Choroid plexus epithelial cell (primary cell): ENCODE results near the gene CAPN7.

Experiments used
- DNase-seq: peaks from one replicate; pipeline ENCODE4 v3.0.0-alpha.2; 2010; ENCODE audit warnings: low read depth
- H3K4me3 ChIP-seq: 2 replicates; pipeline ENCODE4 v1.5.1; 2011; ENCODE audit warnings: low read depth, mild to moderate bottlenecking, control low read depth, low read length, moderate library complexity
- TF ChIP-seq, protein P1 (sequence below): conservative IDR thresholded peaks from 2 replicates; pipeline ENCODE4 v1.5.1; 2011; ENCODE audit warnings: low read depth, mild to moderate bottlenecking, control low read depth, inconsistent platforms, low read length, moderate library complexity

Gene CAPN7

DNA sequence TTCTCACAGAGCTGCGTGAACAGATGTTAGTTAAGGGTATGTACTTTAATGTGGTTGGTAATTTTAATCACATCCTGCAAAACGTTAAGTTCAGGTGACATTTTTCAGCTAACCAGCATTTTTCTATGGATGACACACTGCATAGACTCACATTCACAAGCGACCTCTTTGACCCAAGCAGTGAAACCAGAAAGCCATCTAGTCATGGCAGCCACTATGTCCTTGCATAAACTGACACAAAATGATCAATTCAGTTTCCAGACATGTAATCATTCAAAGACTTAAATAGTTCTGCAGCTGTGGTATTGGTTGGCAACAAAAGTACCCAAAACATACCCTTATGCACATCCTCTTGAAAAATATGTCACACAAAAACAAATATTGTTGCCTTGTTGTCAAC is 7.4 kb upstream of the CAPN7 start:
- TF ChIP-seq, protein P1, sequence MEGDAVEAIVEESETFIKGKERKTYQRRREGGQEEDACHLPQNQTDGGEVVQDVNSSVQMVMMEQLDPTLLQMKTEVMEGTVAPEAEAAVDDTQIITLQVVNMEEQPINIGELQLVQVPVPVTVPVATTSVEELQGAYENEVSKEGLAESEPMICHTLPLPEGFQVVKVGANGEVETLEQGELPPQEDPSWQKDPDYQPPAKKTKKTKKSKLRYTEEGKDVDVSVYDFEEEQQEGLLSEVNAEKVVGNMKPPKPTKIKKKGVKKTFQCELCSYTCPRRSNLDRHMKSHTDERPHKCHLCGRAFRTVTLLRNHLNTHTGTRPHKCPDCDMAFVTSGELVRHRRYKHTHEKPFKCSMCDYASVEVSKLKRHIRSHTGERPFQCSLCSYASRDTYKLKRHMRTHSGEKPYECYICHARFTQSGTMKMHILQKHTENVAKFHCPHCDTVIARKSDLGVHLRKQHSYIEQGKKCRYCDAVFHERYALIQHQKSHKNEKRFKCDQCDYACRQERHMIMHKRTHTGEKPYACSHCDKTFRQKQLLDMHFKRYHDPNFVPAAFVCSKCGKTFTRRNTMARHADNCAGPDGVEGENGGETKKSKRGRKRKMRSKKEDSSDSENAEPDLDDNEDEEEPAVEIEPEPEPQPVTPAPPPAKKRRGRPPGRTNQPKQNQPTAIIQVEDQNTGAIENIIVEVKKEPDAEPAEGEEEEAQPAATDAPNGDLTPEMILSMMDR: no peak
- no peak for DNase-seq
- H3K4me3 ChIP-seq: no peak overlapping the region

DNA sequence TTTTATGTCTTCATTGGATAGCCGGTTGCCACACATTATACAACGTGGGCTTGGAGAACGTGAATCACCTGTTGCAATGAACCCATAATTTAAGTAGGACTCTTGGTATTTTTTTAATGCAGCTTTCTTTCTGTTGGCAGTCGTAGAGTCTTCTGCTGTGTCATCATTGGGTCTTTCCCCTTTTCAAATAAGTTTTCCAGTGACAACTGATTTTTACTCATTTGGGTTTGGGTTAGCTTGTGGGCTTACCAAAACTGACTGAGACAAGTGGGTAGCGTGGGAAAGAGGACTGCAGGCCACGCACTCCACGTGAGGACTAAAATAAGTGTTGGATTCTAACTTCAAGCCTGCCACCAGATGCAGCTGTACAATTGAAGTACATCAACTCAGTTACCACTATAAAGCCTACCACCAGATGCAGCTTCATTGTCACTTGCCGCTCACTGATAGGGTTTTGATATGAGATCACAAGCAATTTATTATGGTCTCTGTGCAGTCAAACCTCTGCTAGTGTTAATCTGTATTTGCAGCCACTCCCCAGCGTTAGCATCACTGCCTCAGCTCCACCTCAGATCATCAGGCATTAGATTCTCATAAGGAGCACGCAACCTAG is 6.4 kb upstream of the CAPN7 start:
- H3K4me3 ChIP-seq: no peak overlapping the region
- DNase-seq: no peak
- TF ChIP-seq, protein P1: no peak

DNA sequence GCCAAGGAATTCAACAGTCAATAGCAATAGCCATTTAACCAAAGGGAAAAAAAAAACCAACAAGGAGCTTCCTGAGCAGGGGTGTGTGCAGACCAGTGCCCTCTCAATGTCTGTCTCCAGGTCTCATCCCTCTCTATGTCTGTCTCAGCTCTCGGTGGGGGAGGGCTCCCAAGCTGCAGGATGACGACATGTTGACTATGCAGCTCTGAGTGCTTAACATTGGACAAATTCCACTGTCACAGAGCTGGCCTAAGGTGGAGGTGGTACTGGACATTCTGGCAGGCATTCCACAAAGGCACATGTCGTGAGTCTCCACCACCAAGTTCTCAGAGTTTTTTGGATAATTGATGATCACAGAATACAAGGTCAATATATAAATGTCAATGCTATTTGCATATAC is 2.0 kb upstream of the CAPN7 start:
- TF ChIP-seq, protein P1: no peak
- peak; percentile 16 for DNase-seq

DNA sequence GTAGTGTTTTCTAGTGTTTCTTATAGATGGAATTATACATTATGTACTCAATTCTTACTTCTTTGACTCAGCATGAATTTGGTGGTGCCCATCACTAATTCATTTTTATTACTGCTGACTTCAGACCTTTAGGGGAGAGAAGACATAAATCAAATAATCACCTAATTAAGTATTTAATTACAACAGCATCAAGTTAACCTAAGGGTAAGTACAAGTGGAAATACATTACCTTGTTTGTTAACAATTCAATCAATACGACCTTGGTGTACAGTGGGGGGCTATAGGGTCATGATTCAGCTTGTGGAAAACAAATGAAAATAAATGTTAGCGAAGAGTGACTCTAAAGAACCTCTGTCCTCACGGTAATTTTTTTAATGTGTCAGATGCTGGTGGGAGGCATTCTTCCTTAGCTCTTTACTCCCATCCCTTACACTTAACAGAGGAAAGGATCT is 538 bp upstream of the CAPN7 start:
- TF ChIP-seq, protein P1: no peak
- H3K4me3 ChIP-seq: peak overlapping the region; percentile 77
- DNase-seq: no peak

More for the DNA sequence above, 2.0 kb upstream of the CAPN7 start:
- H3K4me3 ChIP-seq: no peak overlapping the region

DNA sequence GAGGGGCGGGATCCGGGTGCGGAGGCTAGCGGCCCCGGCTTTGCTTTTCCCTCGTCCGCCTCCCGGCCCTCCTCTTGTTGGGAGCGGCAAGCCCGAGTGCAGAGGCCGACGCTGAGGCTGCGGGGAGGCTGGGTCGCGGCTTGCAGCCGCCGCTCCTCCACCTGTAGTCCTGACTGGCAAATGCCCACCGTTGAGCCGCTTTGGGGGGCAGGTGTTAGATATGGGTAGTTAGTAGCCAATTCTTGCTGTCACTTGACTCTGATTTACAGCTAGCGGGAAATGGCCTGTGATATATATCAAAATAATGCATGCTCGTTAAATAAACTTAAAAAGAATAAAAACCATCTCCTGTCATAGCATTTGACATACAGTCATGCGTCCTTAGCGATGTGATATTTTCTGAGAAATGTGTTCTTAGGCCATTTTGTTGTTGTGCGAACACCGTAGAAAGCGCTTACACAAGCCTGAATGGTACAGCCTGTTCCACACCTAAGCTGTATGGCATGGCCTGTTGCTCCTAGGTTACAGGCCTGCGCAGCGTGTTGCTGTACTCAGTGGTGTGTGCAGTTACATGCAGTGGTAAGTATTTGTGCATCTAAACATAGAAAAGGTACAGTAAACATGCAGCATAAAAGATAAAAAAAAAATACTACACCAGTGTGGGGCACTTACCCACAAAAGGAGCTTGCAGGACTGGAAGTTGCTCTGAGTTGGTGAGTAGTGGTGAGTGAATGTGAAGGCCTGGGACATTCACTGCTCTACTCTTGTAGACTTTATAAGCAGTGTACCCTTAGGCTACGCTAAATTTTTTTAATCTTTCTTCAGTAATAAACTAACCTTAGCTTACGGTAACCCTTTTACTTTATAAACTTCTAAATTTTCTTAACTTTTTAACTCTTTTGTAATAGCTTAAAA is 873 bp downstream of the CAPN7 start:
- TF ChIP-seq, protein P1: no peak
- peak; percentile 51 for DNase-seq
- H3K4me3 ChIP-seq: peak overlapping the region; percentile 77

DNA sequence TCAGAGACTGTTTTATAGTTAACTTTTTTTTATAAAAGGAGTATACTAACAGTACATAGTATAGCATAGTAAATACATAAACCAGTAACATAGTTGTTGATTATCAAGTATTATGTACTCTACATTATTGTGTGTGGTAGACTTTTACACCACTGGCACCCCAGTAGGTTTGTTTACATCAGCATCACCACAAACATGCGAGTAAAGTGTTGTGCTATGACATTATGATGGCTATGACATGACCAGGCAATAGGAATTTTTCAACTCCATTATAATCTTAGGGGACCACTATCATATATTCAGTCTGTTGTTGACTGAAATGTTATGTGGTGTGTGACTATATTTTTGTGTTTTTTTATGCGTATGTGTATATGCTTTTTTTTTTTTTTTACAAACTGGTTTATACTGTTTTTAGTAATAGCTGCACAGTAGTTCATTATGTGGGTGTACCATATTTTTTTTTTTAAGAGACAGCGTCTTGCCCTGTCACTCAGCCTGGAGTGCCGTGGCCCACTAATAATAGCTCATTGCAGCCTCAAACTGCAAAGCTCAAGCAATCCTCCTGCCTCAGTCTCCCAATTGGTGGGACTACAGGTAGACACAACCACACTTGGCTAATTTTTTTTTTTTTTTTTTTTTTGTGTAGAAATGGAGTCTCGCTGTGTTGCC is 1.9 kb downstream of the CAPN7 start:
- H3K4me3 ChIP-seq: peak overlapping the region; percentile 77
- peak; percentile 29 for DNase-seq
- TF ChIP-seq, protein P1: no peak
